Neural progenitor cell (in vitro differentiated cells): Measurements from ENCODE around the gene LGI4. TPM values are rescaled to one million over a fixed set of nuclear protein-coding genes. Genes with fewer than 3 reads are reported as not detected.

Source experiments
- DNase-seq: peaks from one replicate; pipeline ENCODE4 v3.0.0-alpha.2; 2016; ENCODE audit warnings: low spot score
- H2AFZ ChIP-seq: fragments of 200-600 bp; sonication (generic); replicated peaks from 2 replicates; pipeline ENCODE4 v1.6.1; 2016; ENCODE audit warnings: antibody characterized with exemption
- H3F3A ChIP-seq: fragments of 200-600 bp; sonication (generic); 2 replicates; pipeline ENCODE4 v1.6.1; 2016; ENCODE audit warnings: antibody characterized with exemption, low read depth
- H3K27ac ChIP-seq: fragments of 200-600 bp; sonication (generic); 2 replicates; pipeline ENCODE4 v1.5.1; 2016; ENCODE audit warnings: mild to moderate bottlenecking
- H3K27me3 ChIP-seq: fragments of 200-600 bp; sonication (generic); 2 replicates; pipeline ENCODE4 v1.6.1; 2016; ENCODE audit warnings: mild to moderate bottlenecking, moderate library complexity
- H3K36me3 ChIP-seq: fragments of 200-600 bp; sonication (generic); 2 replicates; pipeline ENCODE4 v1.5.1; 2016
- H3K4me1 ChIP-seq: fragments of 200-600 bp; sonication (generic); 2 replicates; pipeline ENCODE4 v1.6.1; 2016; ENCODE audit warnings: mixed run types
- H3K4me2 ChIP-seq: fragments of 200-600 bp; sonication (generic); 2 replicates; pipeline ENCODE4 v1.6.1; 2016
- H3K4me3 ChIP-seq: fragments of 200-600 bp; sonication (generic); 2 replicates; pipeline ENCODE4 v1.5.1; 2016
- H3K79me2 ChIP-seq: fragments of 200-600 bp; sonication (generic); 2 replicates; pipeline ENCODE4 v1.6.1; 2016; ENCODE audit warnings: low read depth
- H3K9ac ChIP-seq: fragments of 200-600 bp; sonication (generic); 2 replicates; pipeline ENCODE4 v1.6.1; 2016
- H3K9me3 ChIP-seq: fragments of 200-600 bp; sonication (generic); 2 replicates; pipeline ENCODE4 v1.5.1; 2016; ENCODE audit warnings: low read depth
- H4K20me1 ChIP-seq: fragments of 200-600 bp; sonication (generic); 2 replicates; pipeline ENCODE4 v1.6.1; 2016; ENCODE audit warnings: low read depth
- H3K27ac Mint-ChIP-seq: 3 replicates; pipeline ENCODE4 v1.8.0; 2021; ENCODE audit warnings: mixed read lengths
- H3K27me3 Mint-ChIP-seq: 2 replicates; pipeline ENCODE4 v1.8.0; 2022; ENCODE audit warnings: low read depth, mild to moderate bottlenecking, inconsistent platforms, moderate library complexity, mixed read lengths; ENCODE audit not compliant: insufficient read depth
- H3K36me3 Mint-ChIP-seq: 3 replicates; pipeline ENCODE4 v1.8.0; 2021; ENCODE audit warnings: mixed read lengths
- H3K4me1 Mint-ChIP-seq: 3 replicates; pipeline ENCODE4 v1.8.0; 2021; ENCODE audit warnings: mixed read lengths
- H3K4me3 Mint-ChIP-seq: 3 replicates; pipeline ENCODE4 v1.8.0; 2021; ENCODE audit warnings: mild to moderate bottlenecking, moderate library complexity, mixed read lengths
- H3K9me3 Mint-ChIP-seq: 3 replicates; pipeline ENCODE4 v1.8.0; 2020; ENCODE audit warnings: mixed read lengths
- EZH2 ChIP-seq: fragments of 200-600 bp; sonication (generic); IDR thresholded peaks from 2 replicates; pipeline ENCODE4 v1.6.1; 2017; ENCODE audit warnings: antibody characterized with exemption, mild to moderate bottlenecking, moderate library complexity
- EZH2phosphoT487 ChIP-seq: fragments of 200-600 bp; sonication (generic); IDR thresholded peaks from 2 replicates; pipeline ENCODE4 v1.6.1; 2017; ENCODE audit warnings: antibody characterized with exemption
- total RNA-seq: library from RNA; depleted of rRNA; stranded (reverse); fragments of >200 nt; gene quantifications from 2 replicates; pipeline ENCODE4 v1.2.3, GENCODE V29; 2015; ENCODE audit warnings: low replicate concordance
- TF ChIP-seq, protein P1 (sequence below): fragments of 200-600 bp; sonication (generic); IDR thresholded peaks from 2 replicates; pipeline ENCODE4 v1.5.1; 2017; ENCODE audit warnings: antibody characterized with exemption, mild to moderate bottlenecking

The LGI4 gene
- total RNA-seq, 1 donor from 2014 or later: not detected

DNA sequence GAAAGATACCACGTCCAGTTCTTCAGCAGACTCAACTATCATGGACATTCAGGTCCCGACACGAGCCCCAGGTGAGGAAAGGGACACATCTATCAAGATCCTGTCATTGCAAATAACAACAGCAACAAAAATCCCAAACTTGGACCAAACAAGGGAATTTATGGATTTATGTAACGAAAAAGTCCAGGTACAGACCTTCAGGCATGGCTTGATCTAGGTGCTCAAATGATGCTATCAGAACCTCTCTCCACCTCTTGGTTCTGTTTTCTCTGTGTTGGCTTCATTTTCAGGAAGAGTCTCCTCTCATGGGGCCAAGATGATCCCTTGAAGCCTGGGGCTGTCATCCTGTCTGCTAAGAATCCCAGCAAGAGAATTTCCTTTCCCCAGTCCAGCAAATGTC lies 22.6 kb upstream of the LGI4 start:
- no peaks in the 10 kb centered on the region for H3K79me2 ChIP-seq
- H3K4me1 Mint-ChIP-seq: peaks cover 17% of the 10 kb centered on the region
- no peaks in the 10 kb centered on the region for H4K20me1 ChIP-seq
- H2AFZ ChIP-seq: no peak overlapping the region
- no peak overlapping the region for H3K4me3 Mint-ChIP-seq
- no peak overlapping the region for H3K27ac Mint-ChIP-seq
- H3F3A ChIP-seq: peaks cover 6% of the 10 kb centered on the region
- H3K36me3 Mint-ChIP-seq: no peaks in the 10 kb centered on the region
- TF ChIP-seq, protein P1, sequence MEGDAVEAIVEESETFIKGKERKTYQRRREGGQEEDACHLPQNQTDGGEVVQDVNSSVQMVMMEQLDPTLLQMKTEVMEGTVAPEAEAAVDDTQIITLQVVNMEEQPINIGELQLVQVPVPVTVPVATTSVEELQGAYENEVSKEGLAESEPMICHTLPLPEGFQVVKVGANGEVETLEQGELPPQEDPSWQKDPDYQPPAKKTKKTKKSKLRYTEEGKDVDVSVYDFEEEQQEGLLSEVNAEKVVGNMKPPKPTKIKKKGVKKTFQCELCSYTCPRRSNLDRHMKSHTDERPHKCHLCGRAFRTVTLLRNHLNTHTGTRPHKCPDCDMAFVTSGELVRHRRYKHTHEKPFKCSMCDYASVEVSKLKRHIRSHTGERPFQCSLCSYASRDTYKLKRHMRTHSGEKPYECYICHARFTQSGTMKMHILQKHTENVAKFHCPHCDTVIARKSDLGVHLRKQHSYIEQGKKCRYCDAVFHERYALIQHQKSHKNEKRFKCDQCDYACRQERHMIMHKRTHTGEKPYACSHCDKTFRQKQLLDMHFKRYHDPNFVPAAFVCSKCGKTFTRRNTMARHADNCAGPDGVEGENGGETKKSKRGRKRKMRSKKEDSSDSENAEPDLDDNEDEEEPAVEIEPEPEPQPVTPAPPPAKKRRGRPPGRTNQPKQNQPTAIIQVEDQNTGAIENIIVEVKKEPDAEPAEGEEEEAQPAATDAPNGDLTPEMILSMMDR: no peak
- TF ChIP-seq EZH2: no peak
- TF ChIP-seq EZH2phosphoT487: no peak
- H3K4me2 ChIP-seq: no peak overlapping the region
- H3K9ac ChIP-seq: no peak overlapping the region
- no peaks in the 10 kb centered on the region for H3K36me3 ChIP-seq
- H3K9me3 ChIP-seq: no peaks in the 10 kb centered on the region
- DNase-seq: no peak
- peaks cover 44% of the 10 kb centered on the region for H3K27me3 Mint-ChIP-seq
- peaks cover 39% of the 10 kb centered on the region for H3K27me3 ChIP-seq
- H3K4me3 ChIP-seq: no peak overlapping the region
- H3K4me1 ChIP-seq: peaks cover 12% of the 10 kb centered on the region
- H3K9me3 Mint-ChIP-seq: no peaks in the 10 kb centered on the region
- H3K27ac ChIP-seq: no peak overlapping the region

DNA sequence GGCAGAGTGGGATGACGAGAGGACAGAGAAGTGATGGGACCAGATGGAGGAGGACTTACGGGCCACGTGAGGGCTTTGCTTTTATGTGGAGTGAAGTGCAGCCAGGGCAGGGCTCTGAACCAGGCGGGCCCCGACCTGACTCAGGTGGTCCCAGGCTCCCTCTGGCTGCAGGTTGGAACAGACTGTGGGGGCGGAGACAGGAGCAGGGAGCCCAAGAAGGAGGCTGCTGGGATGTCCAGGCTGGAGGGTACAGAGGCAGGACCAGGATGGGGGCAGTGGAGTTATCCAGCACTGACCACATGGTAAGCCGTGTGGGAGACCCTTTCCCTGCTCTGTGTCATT lies 21.8 kb upstream of the LGI4 start:
- no peak overlapping the region for H3K4me3 ChIP-seq
- no peak overlapping the region for H3K4me3 Mint-ChIP-seq

DNA sequence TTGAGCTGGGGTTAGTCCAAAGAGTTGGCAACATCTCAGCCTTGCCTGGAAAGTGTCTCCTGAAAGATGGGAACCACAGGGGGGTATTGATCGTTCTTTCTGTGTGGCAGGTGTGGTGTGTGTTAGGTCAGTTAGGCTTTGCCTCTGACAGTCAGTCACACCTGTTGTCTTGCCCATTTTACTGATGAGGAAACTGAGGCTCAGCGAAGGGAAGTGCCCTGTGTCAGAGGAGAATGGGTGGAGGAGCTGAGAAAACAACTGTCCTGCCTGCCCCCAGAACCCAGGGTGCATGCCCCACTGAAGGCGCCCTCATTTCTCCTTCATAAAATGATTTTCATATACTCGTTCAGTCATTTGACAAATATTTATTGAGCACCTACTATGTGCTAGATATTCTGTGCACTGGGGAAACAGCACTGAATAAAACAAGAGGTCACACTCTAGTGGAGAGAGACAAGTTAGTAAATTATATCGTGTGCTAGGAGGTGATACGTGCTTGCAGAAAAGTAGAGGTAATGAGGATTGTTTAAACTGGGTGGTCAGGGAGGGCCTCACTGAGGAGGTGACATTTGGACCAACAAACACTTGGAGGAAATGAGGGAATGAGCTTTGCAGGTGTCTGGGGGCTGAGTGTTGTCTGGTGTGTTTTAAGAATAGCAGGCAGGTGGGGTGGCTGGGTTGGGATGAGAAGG lies 21.3 kb upstream of the LGI4 start:
- Histone ChIP-seq H3K9me3 (no peaks in the 10 kb centered on the region), H4K20me1 (no peaks in the 10 kb centered on the region), H3K36me3 (no peaks in the 10 kb centered on the region), H3K4me3 (no peak overlapping the region), H3K27me3 (peaks cover 43% of the 10 kb centered on the region), H3K9ac (no peak overlapping the region), H3K4me1 (peaks cover 12% of the 10 kb centered on the region), H3F3A (peaks cover 6% of the 10 kb centered on the region), H3K4me2 (peak overlapping the region; percentile 85), H3K27ac (no peak overlapping the region), H3K79me2 (no peaks in the 10 kb centered on the region), H2AFZ (no peak overlapping the region)
- H3K36me3 Mint-ChIP-seq: no peaks in the 10 kb centered on the region
- no peak overlapping the region for H3K27ac Mint-ChIP-seq
- no peak for TF ChIP-seq EZH2
- TF ChIP-seq EZH2phosphoT487: no peak
- TF ChIP-seq, protein P1: no peak
- no peak overlapping the region for H3K4me3 Mint-ChIP-seq
- peaks cover 21% of the 10 kb centered on the region for H3K4me1 Mint-ChIP-seq
- no peaks in the 10 kb centered on the region for H3K9me3 Mint-ChIP-seq
- DNase-seq: no peak
- peaks cover 52% of the 10 kb centered on the region for H3K27me3 Mint-ChIP-seq

More for the DNA sequence above, 21.8 kb upstream of the LGI4 start:
- Mint-ChIP-seq H3K27me3 (peaks cover 48% of the 10 kb centered on the region), H3K9me3 (no peaks in the 10 kb centered on the region), H3K27ac (no peak overlapping the region), H3K36me3 (no peaks in the 10 kb centered on the region), H3K4me1 (peaks cover 21% of the 10 kb centered on the region)
- no peaks in the 10 kb centered on the region for H3K9me3 ChIP-seq
- H3K9ac ChIP-seq: no peak overlapping the region
- no peaks in the 10 kb centered on the region for H3K79me2 ChIP-seq
- H2AFZ ChIP-seq: no peak overlapping the region
- no peak overlapping the region for H3K4me2 ChIP-seq
- H4K20me1 ChIP-seq: no peaks in the 10 kb centered on the region
- peaks cover 43% of the 10 kb centered on the region for H3K27me3 ChIP-seq
- peaks cover 12% of the 10 kb centered on the region for H3K4me1 ChIP-seq
- H3K36me3 ChIP-seq: no peaks in the 10 kb centered on the region
- H3K27ac ChIP-seq: no peak overlapping the region
- DNase-seq: no peak
- TF ChIP-seq, protein P1: no peak
- TF ChIP-seq EZH2phosphoT487 (no peak), EZH2 (no peak)
- H3F3A ChIP-seq: peaks cover 6% of the 10 kb centered on the region
